GM12878 (cell line): ENCODE data around the gene TSHZ2. TPM values are rescaled to one million over a fixed set of nuclear protein-coding genes. Genes with fewer than 3 reads are reported as not detected.

Experiments
- ATAC-seq: fragments of 200-7000 bp; cut with Tn5 transposase; 3 replicates; pipeline ENCODE4 v1.9.1; 2020; ENCODE audit warnings: mild to moderate bottlenecking, moderate library complexity
- BruUV-seq: library from RNA; stranded (reverse); fragments of 400-500 nt; replicated peaks from 2 replicates; lab custom pipeline; 2021; lab: Mats Ljungman, UMichigan
- CTCF ChIA-PET: fragments of 300-600 bp; sonication (Branson Sonifier 250); formaldehyde crosslinking; extraction: SDS; loops from one replicate; lab custom pipeline; 2021; ENCODE audit warnings: inconsistent platforms; lab: Yijun Ruan, JAX
- POLR2A ChIA-PET: fragments of 350-600 bp; formaldehyde crosslinking; extraction: SDS; loops from one replicate; lab custom pipeline; 2021; ENCODE audit warnings: inconsistent platforms; lab: Charles Lee
- RAD21 ChIA-PET: fragments of 300-600 bp; sonication (Branson Sonifier 250); formaldehyde crosslinking; loops from one replicate; lab custom pipeline; 2023; ENCODE audit warnings: antibody characterized with exemption; ENCODE audit not compliant: unreplicated experiment; lab: Charles Lee
- SMC1A ChIA-PET: fragments of 300-600 bp; sonication (Branson Sonifier 250); formaldehyde crosslinking; loops from one replicate; lab custom pipeline; 2023; ENCODE audit not compliant: unreplicated experiment, uncharacterized antibody; lab: Charles Lee
- DNase-seq: peaks from one replicate; pipeline ENCODE4 v3.0.0-alpha.2; 2011; ENCODE audit warnings: low read depth, low spot score
- FAIRE-seq: peaks from 3 replicates; lab custom pipeline; 2011; peaks lifted over from hg19 to GRCh38; lab: Jason Lieb, UNC
- H2AFZ ChIP-seq: 2 replicates; pipeline ENCODE4 v1.6.0; 2011; ENCODE audit warnings: low read depth, low read length, control low read depth; ENCODE audit not compliant: control insufficient read depth
- H3K27ac ChIP-seq: 2 replicates; pipeline ENCODE4 v1.5.1; 2011; ENCODE audit warnings: control low read depth; ENCODE audit not compliant: control insufficient read depth, insufficient read depth
- H3K27me3 ChIP-seq, 2 experiments: replicated peaks in 1 of 2; 2 replicates each; pipeline versions ENCODE4 v1.6.0 to v1.6.1; 2011; ENCODE audit warnings: low read length in 1 of 2; ENCODE audit not compliant: control insufficient read depth in 2 of 2, insufficient read depth in 2 of 2
- H3K36me3 ChIP-seq, 2 experiments: 2 replicates each; pipeline ENCODE4 v1.5.1; 2011; ENCODE audit warnings: low read length in 1 of 2; ENCODE audit not compliant: control insufficient read depth in 2 of 2, insufficient read depth in 2 of 2
- H3K4me1 ChIP-seq: 2 replicates; pipeline ENCODE4 v1.6.1; 2011; ENCODE audit warnings: mild to moderate bottlenecking, low read length, moderate library complexity, mixed read lengths; ENCODE audit not compliant: control insufficient read depth, insufficient read depth
- H3K4me2 ChIP-seq: 2 replicates; pipeline ENCODE4 v1.6.0; 2011; ENCODE audit warnings: control low read depth; ENCODE audit not compliant: control insufficient read depth, insufficient read depth
- H3K4me3 ChIP-seq: fragments of 200-600 bp; sonication (generic); 2 replicates; pipeline ENCODE4 v1.5.1; 2016
- H3K79me2 ChIP-seq: 2 replicates; pipeline ENCODE4 v1.6.0; 2011; ENCODE audit warnings: low read length; ENCODE audit not compliant: control insufficient read depth, insufficient read depth
- H3K9ac ChIP-seq: 2 replicates; pipeline ENCODE4 v1.8.0; 2011; ENCODE audit warnings: low read length, control low read depth, mixed read lengths; ENCODE audit not compliant: control insufficient read depth, insufficient read depth
- H3K9me3 ChIP-seq: replicated peaks from 3 replicates; pipeline ENCODE4 v1.5.1; 2011; ENCODE audit warnings: mild to moderate bottlenecking, low read length; ENCODE audit not compliant: control insufficient read depth, insufficient read depth
- H4K20me1 ChIP-seq: 2 replicates; pipeline ENCODE4 v1.6.0; 2011; ENCODE audit not compliant: control insufficient read depth, insufficient read depth
- BRCA1 ChIP-seq: IDR thresholded peaks from 2 replicates; pipeline ENCODE4 v1.6.1; 2011; ENCODE audit warnings: low read depth, low read length, improper control_type of control experiment
- CREM ChIP-seq: IDR thresholded peaks from 2 replicates; pipeline ENCODE4 v1.6.1; 2014; ENCODE audit warnings: antibody characterized with exemption, low read depth
- FOS ChIP-seq: IDR thresholded peaks from 3 replicates; pipeline ENCODE4 v1.6.1; 2011; ENCODE audit warnings: borderline replicate concordance; ENCODE audit not compliant: insufficient read length; ENCODE audit errors: extremely low read depth
- KAT2A ChIP-seq: conservative IDR thresholded peaks from 2 replicates; pipeline ENCODE4 v1.6.1; 2011; ENCODE audit warnings: low read depth, low read length; ENCODE audit not compliant: control insufficient read depth
- POLR2AphosphoS5 ChIP-seq: IDR thresholded peaks from 2 replicates; pipeline ENCODE4 v1.6.1; 2011; ENCODE audit warnings: mild to moderate bottlenecking, low read length, inconsistent platforms
- RFX5 ChIP-seq: IDR thresholded peaks from 2 replicates; pipeline ENCODE4 v1.6.1; 2011; ENCODE audit warnings: low read depth, low read length, improper control_type of control experiment
- SUZ12 ChIP-seq: fragments of 200-600 bp; sonication (generic); IDR thresholded peaks from one replicate; pipeline ENCODE4 v1.6.1; 2018; ENCODE audit warnings: antibody characterized with exemption, mild to moderate bottlenecking; ENCODE audit not compliant: unreplicated experiment
- TAF1 ChIP-seq: IDR thresholded peaks from 2 replicates; pipeline ENCODE4 v1.6.1; 2011; ENCODE audit warnings: mild to moderate bottlenecking, low read depth, low read length, borderline replicate concordance
- WGBS: methylation state at CpG from one replicate; pipeline ENCODE4 v1.1.6; 2016; ENCODE audit warnings: low lambda C conversion rate; ENCODE audit not compliant: insufficient replicate concordance, insufficient coverage; ENCODE audit errors: missing lambda C conversion rate; 5-methylcytosine and 5-hydroxymethylcytosine counted together
- in situ Hi-C: fragments of 300-500 bp; cut with MboI; formaldehyde crosslinking; loops from 9 replicates; pipeline ENCODE4 v1.14.3; 2018; ENCODE audit warnings: mixed read lengths
- intact Hi-C: fragments of 100-400 bp; cut with micrococcal nuclease; formaldehyde crosslinking; loops from one replicate; pipeline ENCODE4 v1.14.2; 2022; ENCODE audit not compliant: unreplicated experiment
- polyA plus RNA-seq, 11 experiments: library from polyadenylated mRNA; depleted of rRNA in 4 of 11; unstranded in 6 of 11; stranded (reverse) in 5 of 11; fragments of >200 nt; fragmentation: Nextera tagmentation in 4 of 11; fragmentation: Illumina TruSeq in 1 of 11; extraction: Ambion mirVana in 4 of 11; extraction: Trizol in 1 of 11; gene quantifications; 1 replicate in 1 of 11; 2 replicates in 10 of 11; pipeline versions ENCODE4 v1.2.1 to v1.2.3, GENCODE V29; 2011 to 2016; ENCODE audit warnings: inconsistent platforms in 2 of 11, missing spikeins in 2 of 11, low read depth in 1 of 11
- total RNA-seq, 4 experiments: library from RNA; depleted of rRNA in 3 of 4; stranded (reverse); fragments of >200 nt in 3 of 4; fragmentation: Illumina TruSeq in 1 of 4; extraction: Trizol in 1 of 4; gene quantifications; 2 replicates each; pipeline versions ENCODE4 v1.2.1 to v1.2.3, GENCODE V29; 2013 to 2021
- TF ChIP-seq, protein P1 (sequence below): IDR thresholded peaks from 2 replicates; pipeline ENCODE4 v1.6.1; 2012; ENCODE audit warnings: low read depth, low read length, improper control_type of control experiment
- TF ChIP-seq, protein P2 (sequence below): IDR thresholded peaks from 2 replicates; pipeline ENCODE4 v1.6.1; 2011; ENCODE audit warnings: borderline replicate concordance, low read depth, mild to moderate bottlenecking, moderate library complexity, mixed read lengths, low read length; ENCODE audit not compliant: insufficient read depth; ENCODE audit errors: extremely low read length
- TF ChIP-seq, protein P3 (sequence below): fragments of 450-650 bp; IDR thresholded peaks from 2 replicates; pipeline ENCODE4 v1.6.1; 2016; ENCODE audit warnings: mild to moderate bottlenecking

The TSHZ2 gene
- total and polyA plus RNA-seq, 10 of the 15 experiments (the other 5 are each of a cell fraction or from before 2014, with no cell fraction given) = 0.01 to 0.86 (median 0.13) TPM; not detected in 2

DNA sequence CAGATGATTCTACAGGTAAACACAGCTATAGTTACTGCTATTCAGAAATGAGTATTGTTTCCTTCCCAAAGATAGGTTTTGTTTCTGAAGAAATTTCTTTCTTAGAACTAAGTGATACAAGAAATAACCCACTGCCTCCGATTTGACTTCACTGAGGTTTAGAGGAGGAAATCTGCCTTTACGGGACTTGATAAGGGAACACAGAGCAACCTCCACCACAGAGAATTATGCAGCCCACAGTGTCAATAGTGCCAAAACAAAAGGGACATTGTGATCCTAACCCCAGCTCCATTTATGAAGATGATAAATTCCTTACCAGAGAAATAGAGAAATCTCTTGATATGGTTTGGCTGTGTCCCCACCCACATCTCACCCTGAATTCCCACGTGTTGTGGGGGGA, 456.8 kb downstream of the TSHZ2 start:
- H3K4me3 ChIP-seq = no peak overlapping the region
- no peak for ATAC-seq
- TF ChIP-seq RFX5 (no peak), POLR2AphosphoS5 (no peak), FOS (no peak), CREM (no peak), KAT2A (no peak), BRCA1 (no peak), TAF1 (no peak), SUZ12 (no peak)
- TF ChIP-seq, protein P1, sequence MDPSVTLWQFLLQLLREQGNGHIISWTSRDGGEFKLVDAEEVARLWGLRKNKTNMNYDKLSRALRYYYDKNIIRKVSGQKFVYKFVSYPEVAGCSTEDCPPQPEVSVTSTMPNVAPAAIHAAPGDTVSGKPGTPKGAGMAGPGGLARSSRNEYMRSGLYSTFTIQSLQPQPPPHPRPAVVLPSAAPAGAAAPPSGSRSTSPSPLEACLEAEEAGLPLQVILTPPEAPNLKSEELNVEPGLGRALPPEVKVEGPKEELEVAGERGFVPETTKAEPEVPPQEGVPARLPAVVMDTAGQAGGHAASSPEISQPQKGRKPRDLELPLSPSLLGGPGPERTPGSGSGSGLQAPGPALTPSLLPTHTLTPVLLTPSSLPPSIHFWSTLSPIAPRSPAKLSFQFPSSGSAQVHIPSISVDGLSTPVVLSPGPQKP = no peak
- TF ChIP-seq, protein P2, sequence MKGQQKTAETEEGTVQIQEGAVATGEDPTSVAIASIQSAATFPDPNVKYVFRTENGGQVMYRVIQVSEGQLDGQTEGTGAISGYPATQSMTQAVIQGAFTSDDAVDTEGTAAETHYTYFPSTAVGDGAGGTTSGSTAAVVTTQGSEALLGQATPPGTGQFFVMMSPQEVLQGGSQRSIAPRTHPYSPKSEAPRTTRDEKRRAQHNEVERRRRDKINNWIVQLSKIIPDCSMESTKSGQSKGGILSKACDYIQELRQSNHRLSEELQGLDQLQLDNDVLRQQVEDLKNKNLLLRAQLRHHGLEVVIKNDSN = no peak
- TF ChIP-seq, protein P3, sequence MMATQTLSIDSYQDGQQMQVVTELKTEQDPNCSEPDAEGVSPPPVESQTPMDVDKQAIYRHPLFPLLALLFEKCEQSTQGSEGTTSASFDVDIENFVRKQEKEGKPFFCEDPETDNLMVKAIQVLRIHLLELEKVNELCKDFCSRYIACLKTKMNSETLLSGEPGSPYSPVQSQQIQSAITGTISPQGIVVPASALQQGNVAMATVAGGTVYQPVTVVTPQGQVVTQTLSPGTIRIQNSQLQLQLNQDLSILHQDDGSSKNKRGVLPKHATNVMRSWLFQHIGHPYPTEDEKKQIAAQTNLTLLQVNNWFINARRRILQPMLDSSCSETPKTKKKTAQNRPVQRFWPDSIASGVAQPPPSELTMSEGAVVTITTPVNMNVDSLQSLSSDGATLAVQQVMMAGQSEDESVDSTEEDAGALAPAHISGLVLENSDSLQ = no peak
- TF ChIP-seq, all 136 proteins: peak for 0
- no peaks in the 10 kb centered on the region for H3K79me2 ChIP-seq
- H3K4me2 ChIP-seq = no peak overlapping the region
- DNase-seq = no peak
- in situ Hi-C loops = no loop called here
- H4K20me1 ChIP-seq = no peaks in the 10 kb centered on the region
- no peaks in the 10 kb centered on the region for H3K36me3 ChIP-seq
- no peaks in the 10 kb centered on the region for H3K4me1 ChIP-seq
- no peak for FAIRE-seq
- no peaks in the 10 kb centered on the region; the same call in 2 of the 3 replicates for H3K9me3 ChIP-seq
- no TSS peak for BruUV-seq
- WGBS = 13% methylated on average over 3 of the region's 3 CpGs
- RAD21 ChIA-PET = no interaction called here
- H2AFZ ChIP-seq = no peak overlapping the region
- CTCF ChIA-PET = no interaction called here
- H3K9ac ChIP-seq = no peak overlapping the region
- H3K27ac ChIP-seq = no peak overlapping the region
- POLR2A ChIA-PET = no interaction called here
- intact Hi-C loops = no loop called here
- no peaks in the 10 kb centered on the region for H3K27me3 ChIP-seq
- SMC1A ChIA-PET = no interaction called here
